SU-DHL-6 (cell line): Measurements from ENCODE around the gene KYAT1.

ENCODE experiments used
- EZH2phosphoT487 ChIP-seq: fragments of 200-600 bp; sonication (generic), shearing (Covaris generic); conservative IDR thresholded peaks from 2 replicates; pipeline ENCODE4 v1.6.1; 2018; ENCODE audit warnings: mild to moderate bottlenecking, antibody characterized with exemption, low read length, moderate library complexity, mixed read lengths
- TF ChIP-seq, protein P1 (sequence below): fragments of 200-600 bp; sonication (generic); IDR thresholded peaks from one replicate; pipeline ENCODE4 v1.5.1; 2017; ENCODE audit warnings: antibody characterized with exemption, mild to moderate bottlenecking, low read length, moderate library complexity; ENCODE audit not compliant: insufficient read depth, poor library complexity, severe bottlenecking

- TF ChIP-seq, protein P1, sequence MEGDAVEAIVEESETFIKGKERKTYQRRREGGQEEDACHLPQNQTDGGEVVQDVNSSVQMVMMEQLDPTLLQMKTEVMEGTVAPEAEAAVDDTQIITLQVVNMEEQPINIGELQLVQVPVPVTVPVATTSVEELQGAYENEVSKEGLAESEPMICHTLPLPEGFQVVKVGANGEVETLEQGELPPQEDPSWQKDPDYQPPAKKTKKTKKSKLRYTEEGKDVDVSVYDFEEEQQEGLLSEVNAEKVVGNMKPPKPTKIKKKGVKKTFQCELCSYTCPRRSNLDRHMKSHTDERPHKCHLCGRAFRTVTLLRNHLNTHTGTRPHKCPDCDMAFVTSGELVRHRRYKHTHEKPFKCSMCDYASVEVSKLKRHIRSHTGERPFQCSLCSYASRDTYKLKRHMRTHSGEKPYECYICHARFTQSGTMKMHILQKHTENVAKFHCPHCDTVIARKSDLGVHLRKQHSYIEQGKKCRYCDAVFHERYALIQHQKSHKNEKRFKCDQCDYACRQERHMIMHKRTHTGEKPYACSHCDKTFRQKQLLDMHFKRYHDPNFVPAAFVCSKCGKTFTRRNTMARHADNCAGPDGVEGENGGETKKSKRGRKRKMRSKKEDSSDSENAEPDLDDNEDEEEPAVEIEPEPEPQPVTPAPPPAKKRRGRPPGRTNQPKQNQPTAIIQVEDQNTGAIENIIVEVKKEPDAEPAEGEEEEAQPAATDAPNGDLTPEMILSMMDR: no peak
- no peak for TF ChIP-seq EZH2phosphoT487
Measured at GRCh38 chr9:128821584-128822406, 60.0 kb downstream of the KYAT1 start.
